Neural cell (in vitro differentiated cells): ENCODE data around the gene CLDN14.

Source experiments
- CTCF ChIP-seq: fragments of 450-650 bp; IDR thresholded peaks from 2 replicates; pipeline ENCODE4 v1.5.1; 2014; ENCODE audit warnings: antibody characterized with exemption, mild to moderate bottlenecking, moderate library complexity; ENCODE audit not compliant: poor library complexity, severe bottlenecking
- EP300 ChIP-seq: fragments of 450-650 bp; conservative IDR thresholded peaks from 2 replicates; pipeline ENCODE4 v1.6.1; 2014; ENCODE audit warnings: antibody characterized with exemption, mild to moderate bottlenecking, moderate library complexity; ENCODE audit not compliant: poor library complexity, severe bottlenecking
- POLR2AphosphoS5 ChIP-seq: IDR thresholded peaks from 2 replicates; pipeline ENCODE4 v1.6.1; 2012
- TAF1 ChIP-seq: IDR thresholded peaks from 2 replicates; pipeline ENCODE4 v1.6.1; 2012; ENCODE audit warnings: low read depth

- TF ChIP-seq TAF1 (no peak), POLR2AphosphoS5 (no peak), CTCF (no peak), EP300 (no peak)
Observed at GRCh38 chr21:36433059-36433709, 46.7 kb downstream of the CLDN14 start.
